NCI-H1417 treated with DMSO at 0.1 percent for 48 hours (cell line): ENCODE measurements around the gene MPO.

ENCODE experiments used
- DNase-seq: peaks from one replicate; lab custom pipeline; 2025; lab: John Stamatoyannopoulos, UW

The MPO gene

GRCh38 chr17:58279016-58279711 lies 1.6 kb downstream of the MPO start:
- peak; percentile 3 for DNase-seq

- no peak for DNase-seq
Observed at GRCh38 chr17:58278661-58279015, 2.1 kb downstream of the MPO start.

- DNase-seq = no peak
Observed at GRCh38 chr17:58277802-58278595, 2.7 kb downstream of the MPO start.

GRCh38 chr17:58277107-58277801 lies 3.5 kb downstream of the MPO start:
- DNase-seq = no peak

GRCh38 chr17:58276423-58276822 lies 4.3 kb downstream of the MPO start:
- no peak for DNase-seq

- DNase-seq = no peak
Observed at GRCh38 chr17:58275417-58275816, 5.3 kb downstream of the MPO start.

- no peak for DNase-seq
Observed at GRCh38 chr17:58273453-58274104, 7.2 kb downstream of the MPO start.

- no peak for DNase-seq
Observed at GRCh38 chr17:58272367-58273280, 8.1 kb downstream of the MPO start.

- no peak for DNase-seq
Observed at GRCh38 chr17:58271216-58271931, 9.4 kb downstream of the MPO start.

- no peak for DNase-seq
Observed at GRCh38 chr17:58270476-58271215, 10.1 kb downstream of the MPO start.

GRCh38 chr17:58269557-58270291 lies 11.0 kb downstream of the MPO start:
- no peak for DNase-seq

- no peak for DNase-seq
Observed at GRCh38 chr17:58268774-58269556, 11.8 kb downstream of the MPO start.

- no peak for DNase-seq
Observed at GRCh38 chr17:58268326-58268725, 12.4 kb downstream of the MPO start.

- no peak for DNase-seq
Observed at GRCh38 chr17:58267347-58268324, 13.1 kb downstream of the MPO start.

- no peak for DNase-seq
Observed at GRCh38 chr17:58265902-58266875, 14.5 kb downstream of the MPO start.

GRCh38 chr17:58265271-58265670 lies 15.5 kb downstream of the MPO start:
- no peak for DNase-seq
